ENCODE results near the gene PAX3.

PAX3 gene

DNA sequence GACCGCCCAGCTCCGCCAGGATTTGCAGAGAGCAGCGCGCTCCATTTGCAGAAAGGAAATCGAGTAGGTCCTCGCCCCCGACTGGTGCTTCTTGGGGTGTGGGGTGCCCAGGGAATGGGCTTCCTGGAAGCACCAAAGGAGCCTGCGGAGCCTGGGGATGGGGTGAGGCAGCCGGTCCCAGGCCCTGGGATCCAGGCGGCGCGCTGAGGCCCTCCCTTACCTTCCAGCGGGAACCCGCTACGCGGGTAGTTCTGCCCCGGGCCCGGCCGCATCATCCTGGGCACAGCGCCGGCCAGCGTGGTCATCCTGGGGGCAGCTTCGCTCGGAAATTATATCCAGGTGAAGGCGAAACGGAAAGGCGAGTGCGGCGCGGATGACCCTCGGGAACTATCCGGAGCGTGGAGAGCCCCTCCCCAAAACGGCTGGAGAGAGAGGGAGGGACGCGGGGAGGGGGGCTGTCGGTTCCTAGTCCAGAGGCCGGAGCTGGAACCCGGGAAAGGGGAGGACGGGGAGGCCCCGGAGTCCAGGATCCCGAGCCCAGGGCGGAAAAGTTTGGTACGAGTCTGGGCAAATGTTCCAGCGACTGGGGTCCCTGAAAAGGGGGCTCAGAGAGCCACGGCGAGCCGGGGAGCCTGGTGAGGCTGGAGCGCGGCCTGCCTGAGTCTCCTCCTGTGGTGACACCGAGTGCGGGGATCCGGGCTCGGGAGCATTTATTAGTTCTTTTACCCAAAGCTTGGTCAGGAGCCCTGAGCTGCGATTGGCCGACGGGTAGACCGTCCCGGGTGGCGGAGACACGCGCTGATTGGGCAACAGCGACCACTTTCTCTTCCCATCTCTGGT is at the start of gene PAX3:
TSS of gene PAX3 (minus strand) at position 688 of the 840 bp plus-strand sequence. CDS start at position 305, 383 bp downstream.
- H3K27ac Mint-ChIP-seq, result no peak within 1 kb of the TSS
- H3K4me3 Mint-ChIP-seq, result no peak within 1 kb of the TSS
- no peaks in the 10 kb centered on the region for H3K9me3 Mint-ChIP-seq (ENCODE audit: low read depth)
- peaks cover 42% of the 10 kb centered on the region for H3K4me1 Mint-ChIP-seq (ENCODE audit: low read depth)
- peaks cover 53% of the 10 kb centered on the region for H3K27me3 Mint-ChIP-seq
- no peaks in the 10 kb centered on the region for H3K36me3 Mint-ChIP-seq

DNA sequence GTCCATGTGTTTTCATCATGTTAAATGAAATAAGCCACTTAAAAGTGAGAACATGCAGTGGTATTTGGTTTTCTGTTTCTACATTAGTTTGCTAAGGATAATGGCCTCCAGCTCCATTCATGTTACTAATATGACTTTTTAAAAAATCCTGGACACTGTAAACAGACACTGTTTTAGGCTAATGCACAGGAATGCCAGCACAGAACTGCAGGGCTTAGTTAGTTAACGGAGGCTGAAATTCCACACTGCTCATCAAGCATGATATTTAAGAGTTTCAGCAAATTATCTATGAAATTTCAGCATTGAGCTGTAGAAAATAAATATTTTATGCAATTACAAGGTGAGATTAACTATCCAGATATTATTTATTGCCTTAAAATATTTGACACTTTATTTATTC is 42.5 kb upstream of the PAX3 start:
- Mint-ChIP-seq H3K4me3 (no peak overlapping the region), H3K4me1 (ENCODE audit: low read depth) (no peaks in the 10 kb centered on the region), H3K9me3 (ENCODE audit: low read depth) (no peaks in the 10 kb centered on the region), H3K27ac (no peak overlapping the region), H3K36me3 (no peaks in the 10 kb centered on the region), H3K27me3 (peaks cover 2% of the 10 kb centered on the region)

DNA sequence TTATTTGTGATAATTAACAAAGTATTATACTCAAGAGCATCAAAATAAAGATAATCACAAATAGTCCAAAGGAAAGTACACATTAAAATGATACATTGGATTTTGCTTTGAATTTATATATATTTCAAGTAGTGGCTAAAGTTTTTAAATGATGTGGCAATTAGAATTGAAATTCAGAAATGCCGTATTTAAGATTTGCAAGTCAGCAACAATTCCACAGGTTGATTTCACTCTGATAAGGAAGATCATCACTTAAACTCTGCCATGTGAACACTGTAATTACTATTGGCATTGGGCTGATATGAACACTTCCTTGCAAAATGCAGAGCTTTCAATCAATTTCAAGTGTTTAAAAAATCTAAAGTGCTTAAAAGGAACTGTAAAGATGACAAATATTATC is 39.6 kb upstream of the PAX3 start:
- Mint-ChIP-seq H3K27ac (no peak overlapping the region), H3K9me3 (ENCODE audit: low read depth) (peaks cover 15% of the 10 kb centered on the region), H3K4me3 (no peak overlapping the region), H3K36me3 (peaks cover 5% of the 10 kb centered on the region), H3K4me1 (ENCODE audit: low read depth) (no peaks in the 10 kb centered on the region), H3K27me3 (peaks cover 3% of the 10 kb centered on the region)

DNA sequence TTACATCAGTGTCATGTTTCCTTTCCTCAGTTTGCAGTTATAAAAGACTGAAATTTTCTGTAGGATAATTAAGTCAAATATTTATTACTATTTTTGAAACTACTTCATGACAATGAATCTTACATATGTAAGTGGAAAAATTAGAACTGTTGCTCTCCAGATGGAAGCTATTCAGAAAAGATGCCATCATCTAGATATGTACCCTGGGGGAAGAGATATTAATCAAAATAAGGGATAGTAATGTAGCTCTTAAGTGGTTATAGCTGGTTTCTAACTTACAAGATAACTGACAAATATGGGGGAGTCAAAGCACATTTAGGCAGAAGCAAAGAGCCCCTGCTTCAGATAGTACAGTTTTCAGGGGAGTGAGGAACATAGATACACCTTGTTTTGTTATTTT is 38.1 kb upstream of the PAX3 start:
- H3K4me1 Mint-ChIP-seq (ENCODE audit: low read depth), result no peaks in the 10 kb centered on the region
- peaks cover 15% of the 10 kb centered on the region for H3K9me3 Mint-ChIP-seq (ENCODE audit: low read depth)
- H3K27ac Mint-ChIP-seq, result no peak overlapping the region
- H3K27me3 Mint-ChIP-seq, result peaks cover 6% of the 10 kb centered on the region
- H3K4me3 Mint-ChIP-seq, result no peak overlapping the region
- peaks cover 5% of the 10 kb centered on the region for H3K36me3 Mint-ChIP-seq

DNA sequence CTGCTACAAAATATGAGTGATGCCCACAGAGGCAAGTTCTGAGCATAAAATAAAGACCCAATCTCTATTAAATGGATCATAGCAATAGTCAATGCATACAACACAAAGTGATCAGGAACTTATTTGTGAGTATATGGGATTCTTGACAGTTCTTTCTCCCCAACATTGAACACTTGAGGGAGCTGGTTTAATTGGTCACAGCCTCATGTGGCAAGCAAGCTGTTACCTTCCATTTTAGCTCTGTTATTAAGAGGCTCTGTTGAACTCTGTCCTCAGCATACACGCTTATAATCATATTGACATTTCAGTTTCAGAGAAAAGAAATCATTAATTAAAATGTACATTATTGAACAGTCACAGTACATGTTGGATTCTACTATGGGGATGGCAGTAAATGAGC is 37.6 kb upstream of the PAX3 start:
- Mint-ChIP-seq H3K9me3 (ENCODE audit: low read depth) (peaks cover 15% of the 10 kb centered on the region), H3K27me3 (peaks cover 6% of the 10 kb centered on the region), H3K36me3 (peaks cover 5% of the 10 kb centered on the region), H3K4me3 (no peak overlapping the region), H3K27ac (no peak overlapping the region), H3K4me1 (ENCODE audit: low read depth) (no peaks in the 10 kb centered on the region)

DNA sequence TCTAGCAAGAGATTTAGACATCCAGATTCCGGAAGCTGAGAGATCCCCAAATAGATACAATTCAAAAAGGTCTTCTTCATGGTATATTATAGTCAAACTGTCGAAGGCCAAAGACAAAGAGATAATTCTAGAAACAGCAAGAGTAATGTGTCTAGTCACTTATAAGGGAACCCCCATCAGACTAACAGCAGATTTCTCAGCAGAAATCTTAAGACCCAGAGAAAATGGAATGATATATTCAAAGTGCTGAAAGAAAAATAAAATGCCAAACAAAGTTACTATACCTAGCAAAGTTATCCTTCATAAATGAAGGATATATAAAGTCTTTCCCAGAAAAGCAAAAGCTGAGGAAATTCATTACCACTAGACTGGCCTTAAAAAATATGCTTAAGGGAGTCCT is 36.1 kb upstream of the PAX3 start:
- Mint-ChIP-seq H3K27ac (no peak overlapping the region), H3K27me3 (peaks cover 8% of the 10 kb centered on the region), H3K4me1 (ENCODE audit: low read depth) (no peaks in the 10 kb centered on the region), H3K9me3 (ENCODE audit: low read depth) (peaks cover 15% of the 10 kb centered on the region), H3K36me3 (peaks cover 5% of the 10 kb centered on the region), H3K4me3 (no peak overlapping the region)

DNA sequence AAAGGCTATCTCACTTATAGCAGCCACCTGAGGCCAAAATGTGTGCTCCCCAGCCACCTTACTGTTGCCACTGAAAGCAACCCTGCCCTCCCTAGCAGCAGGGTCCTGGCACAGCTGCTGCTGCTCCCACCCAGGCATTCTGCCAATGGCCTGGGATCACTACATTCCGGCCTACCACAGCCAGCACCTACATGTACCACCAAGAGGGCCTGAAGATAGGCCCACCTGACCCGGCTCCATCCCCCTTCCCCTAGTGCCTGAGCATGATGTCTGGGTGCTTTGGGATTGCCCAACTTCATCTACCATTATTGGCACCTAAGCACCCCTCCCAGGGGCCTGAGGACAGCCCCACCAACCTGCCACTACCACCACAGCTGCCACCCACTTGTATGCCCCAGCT is 34.6 kb upstream of the PAX3 start:
- Mint-ChIP-seq H3K27ac (no peak overlapping the region), H3K36me3 (peaks cover 5% of the 10 kb centered on the region), H3K27me3 (peaks cover 10% of the 10 kb centered on the region), H3K9me3 (ENCODE audit: low read depth) (peaks cover 15% of the 10 kb centered on the region), H3K4me3 (no peak overlapping the region), H3K4me1 (ENCODE audit: low read depth) (no peaks in the 10 kb centered on the region)

DNA sequence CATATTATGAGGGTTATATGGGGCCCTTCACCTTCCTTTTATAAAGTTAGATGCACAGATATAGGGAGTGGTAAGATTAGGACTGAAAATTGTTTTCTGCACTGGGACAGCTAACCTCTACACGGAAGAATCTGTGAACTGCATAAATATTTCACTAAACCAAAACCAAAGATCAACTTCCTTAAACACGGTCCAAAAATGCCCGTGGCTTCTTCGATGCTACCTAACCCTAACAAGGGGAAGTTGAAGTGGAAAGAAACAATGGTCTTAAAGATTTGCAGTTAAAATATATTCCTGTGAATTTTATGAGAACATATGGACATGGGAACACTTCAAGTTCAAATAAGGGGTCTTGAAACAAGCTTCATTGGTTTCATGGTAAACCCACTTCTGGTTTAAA is 33.3 kb upstream of the PAX3 start:
- Mint-ChIP-seq H3K4me1 (ENCODE audit: low read depth) (no peaks in the 10 kb centered on the region), H3K27me3 (peaks cover 9% of the 10 kb centered on the region), H3K4me3 (no peak overlapping the region), H3K27ac (no peak overlapping the region), H3K9me3 (ENCODE audit: low read depth) (peaks cover 15% of the 10 kb centered on the region), H3K36me3 (peaks cover 5% of the 10 kb centered on the region)

DNA sequence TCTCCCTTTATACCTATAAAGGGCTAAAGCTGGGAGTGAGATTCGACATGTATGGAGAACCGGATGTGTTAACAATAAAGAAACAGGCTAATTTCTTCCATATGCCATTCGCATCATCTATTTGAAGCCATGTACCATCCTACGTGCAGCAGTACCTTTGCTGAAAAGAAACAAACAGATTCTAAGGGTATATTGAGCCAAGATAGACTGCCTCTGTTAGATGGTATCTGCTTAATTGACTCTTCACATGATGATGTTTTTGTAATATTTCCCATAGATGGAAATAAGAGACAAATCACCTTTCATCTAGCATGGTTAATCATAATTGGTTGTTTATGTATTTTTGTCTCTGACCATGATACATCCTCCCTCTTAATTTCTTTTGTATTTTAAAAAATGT is 32.1 kb upstream of the PAX3 start:
- no peak overlapping the region for H3K27ac Mint-ChIP-seq
- H3K4me3 Mint-ChIP-seq, result no peak overlapping the region
- peaks cover 9% of the 10 kb centered on the region for H3K27me3 Mint-ChIP-seq
- H3K36me3 Mint-ChIP-seq, result peaks cover 5% of the 10 kb centered on the region
- peaks cover 15% of the 10 kb centered on the region for H3K9me3 Mint-ChIP-seq (ENCODE audit: low read depth)
- H3K4me1 Mint-ChIP-seq (ENCODE audit: low read depth), result no peaks in the 10 kb centered on the region

DNA sequence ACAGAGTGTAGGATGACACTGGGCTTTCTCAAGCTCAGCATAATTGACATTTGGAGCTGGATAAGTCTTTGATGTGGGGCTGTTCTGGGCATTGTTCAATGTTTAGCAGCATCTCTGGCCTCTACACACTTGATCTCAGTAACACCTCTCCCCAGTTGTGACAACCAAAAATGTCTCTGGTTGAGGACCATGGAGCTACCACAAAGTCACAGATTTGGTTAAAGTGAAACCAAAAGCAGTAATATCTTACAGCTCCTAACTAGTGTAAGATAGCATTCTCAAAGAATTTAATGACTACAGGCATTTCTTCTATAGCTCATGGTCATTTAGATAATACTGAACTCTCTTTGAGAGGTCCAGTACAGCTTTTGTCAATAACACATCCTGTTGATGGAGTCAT is 23.4 kb upstream of the PAX3 start:
- peaks cover 6% of the 10 kb centered on the region for H3K4me1 Mint-ChIP-seq (ENCODE audit: low read depth)
- H3K9me3 Mint-ChIP-seq (ENCODE audit: low read depth), result no peaks in the 10 kb centered on the region
- no peak overlapping the region for H3K4me3 Mint-ChIP-seq
- peaks cover 30% of the 10 kb centered on the region for H3K27me3 Mint-ChIP-seq
- H3K27ac Mint-ChIP-seq, result no peak overlapping the region
- H3K36me3 Mint-ChIP-seq, result peaks cover 2% of the 10 kb centered on the region

DNA sequence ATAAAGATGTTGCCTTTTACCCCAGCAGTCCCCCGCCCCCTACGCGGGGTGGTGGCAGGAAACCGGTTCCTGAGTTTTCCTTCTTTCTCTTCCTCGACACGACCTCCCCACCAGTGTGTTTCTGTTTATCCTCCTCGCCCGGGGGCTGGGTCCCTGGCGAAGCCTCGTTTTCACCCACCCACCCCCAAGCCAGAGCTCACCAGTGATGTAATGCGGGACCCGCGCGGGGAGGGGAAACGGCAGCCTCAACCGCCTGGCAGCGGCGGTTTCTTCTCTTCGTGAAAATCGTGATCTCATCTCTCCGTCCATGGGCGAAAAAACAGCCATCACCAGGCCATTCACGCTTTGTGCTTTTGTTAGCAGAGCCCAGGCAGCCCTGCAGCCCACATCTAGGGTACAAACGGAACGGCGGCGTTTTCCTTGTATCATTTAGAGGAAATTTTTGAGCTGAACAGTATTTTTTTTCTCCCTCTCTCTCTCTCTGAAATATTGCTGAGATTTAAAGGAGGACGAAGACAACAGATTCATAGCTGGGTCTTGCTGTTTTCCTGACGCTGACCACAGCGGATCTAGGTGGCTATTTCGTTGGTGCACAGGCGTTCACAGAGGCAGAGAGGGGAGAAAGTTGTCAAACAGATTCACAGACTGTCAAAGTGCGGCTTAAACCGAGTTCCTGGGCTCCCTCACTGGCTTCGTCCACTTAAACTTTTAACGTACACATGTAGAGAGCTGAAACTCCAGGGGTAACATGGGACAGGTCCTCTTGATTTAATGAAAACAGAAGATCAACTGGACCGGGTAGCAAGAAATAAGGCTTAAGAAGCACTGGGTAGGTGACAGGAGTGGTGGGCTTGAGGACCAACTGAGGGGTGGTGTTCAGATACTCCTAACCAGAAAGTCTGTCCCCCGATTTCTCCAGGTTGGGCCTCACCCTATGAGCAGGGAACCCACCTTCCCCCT is 21.9 kb upstream of the PAX3 start:
- Mint-ChIP-seq H3K4me3 (peak overlapping the region; percentile 81), H3K27me3 (peaks cover 42% of the 10 kb centered on the region)

DNA sequence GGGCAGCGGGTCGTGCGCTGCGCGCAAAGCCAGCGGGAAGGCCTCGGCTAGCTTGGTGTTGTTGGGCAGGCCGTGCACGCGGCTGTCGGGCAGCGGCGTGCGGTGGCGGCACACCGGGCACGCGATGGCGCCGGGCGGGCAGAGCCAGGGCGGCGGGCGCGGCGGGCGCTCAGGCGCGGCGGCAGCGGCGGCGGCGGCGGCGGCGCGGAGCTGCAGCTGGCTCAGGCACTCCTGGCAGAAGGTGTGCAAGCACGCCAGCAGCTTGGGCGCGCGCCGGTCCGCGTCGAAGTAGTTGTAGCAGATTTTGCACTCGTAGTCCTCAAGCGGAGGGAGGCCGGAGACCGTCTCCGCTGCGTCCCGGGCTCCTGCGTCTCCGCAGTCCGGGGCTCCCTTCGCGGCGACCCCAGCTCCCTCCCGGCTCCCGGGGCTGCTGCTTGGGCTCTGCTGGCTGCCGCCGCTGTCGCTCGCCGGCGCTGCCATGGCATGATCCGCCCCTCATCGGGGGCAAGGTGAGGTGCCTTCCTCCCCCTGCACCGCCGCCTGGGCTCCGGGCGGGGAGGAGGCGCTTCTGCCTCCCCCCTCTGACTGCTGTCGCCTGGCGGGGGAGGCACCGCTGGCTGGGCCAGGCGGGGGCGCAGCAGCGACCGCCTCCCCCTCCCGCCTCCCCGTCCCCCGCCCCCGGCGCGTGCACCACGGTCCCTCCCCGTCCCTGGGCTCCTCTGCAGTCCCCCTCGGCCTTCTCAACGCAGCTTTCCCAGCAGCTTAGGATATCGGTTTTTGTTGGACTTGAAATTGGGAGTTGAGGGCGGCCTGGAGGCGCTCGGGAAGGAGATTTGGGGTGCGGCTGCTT is 21.0 kb upstream of the PAX3 start:
- Mint-ChIP-seq H3K27me3 (peaks cover 50% of the 10 kb centered on the region), H3K4me1 (ENCODE audit: low read depth) (peaks cover 6% of the 10 kb centered on the region), H3K9me3 (ENCODE audit: low read depth) (no peaks in the 10 kb centered on the region), H3K36me3 (peaks cover 2% of the 10 kb centered on the region), H3K27ac (no peak overlapping the region), H3K4me3 (no peak overlapping the region)

More for the DNA sequence above, 21.9 kb upstream of the PAX3 start:
- Mint-ChIP-seq H3K9me3 (ENCODE audit: low read depth) (no peaks in the 10 kb centered on the region), H3K27ac (peak overlapping the region; percentile 54), H3K36me3 (peaks cover 2% of the 10 kb centered on the region), H3K4me1 (ENCODE audit: low read depth) (peaks cover 6% of the 10 kb centered on the region)

DNA sequence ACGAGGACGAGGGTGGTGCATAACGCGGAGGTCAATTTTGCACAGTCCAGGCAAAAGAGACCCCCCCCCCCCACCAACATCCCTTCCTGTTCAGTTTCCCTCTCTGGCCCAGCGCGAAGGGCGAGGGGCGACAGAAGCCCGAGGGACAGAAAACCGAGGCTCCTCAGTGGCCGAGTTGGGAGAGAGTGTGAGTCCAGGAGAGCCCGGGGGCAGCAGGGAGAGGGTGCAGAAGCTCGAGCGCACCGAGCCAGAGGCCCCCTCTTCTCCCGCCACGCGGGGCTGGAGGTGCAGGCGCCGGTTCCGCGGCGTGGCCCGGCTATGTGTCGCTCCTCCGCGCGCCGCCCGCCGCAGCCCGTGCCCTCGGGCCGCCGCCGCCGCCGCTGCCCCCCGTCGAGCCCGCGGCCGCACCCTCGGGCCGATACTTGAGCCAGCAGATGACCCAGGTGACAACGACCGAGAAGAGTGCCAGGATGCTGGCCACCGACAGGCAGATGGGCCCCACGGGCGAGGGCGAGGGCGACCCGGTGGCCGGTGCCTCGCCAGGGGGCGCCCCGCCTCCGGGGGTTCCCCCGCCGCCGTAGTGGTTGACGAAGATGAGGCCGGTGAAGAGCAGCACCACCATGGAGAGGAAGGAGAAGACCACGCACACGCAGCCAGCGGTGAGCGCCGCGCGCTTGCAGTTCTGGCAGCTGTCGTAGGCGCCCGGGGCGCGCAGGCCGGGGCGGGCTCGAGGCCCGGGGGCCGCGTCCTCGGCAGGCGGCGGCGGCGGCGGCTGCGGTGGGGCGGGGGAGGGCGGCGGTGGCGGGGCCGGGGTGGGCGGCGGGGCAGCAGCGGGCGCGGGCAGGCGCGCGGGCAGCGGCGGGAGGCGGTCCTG is 20.2 kb upstream of the PAX3 start:
- Mint-ChIP-seq H3K27me3 (peaks cover 52% of the 10 kb centered on the region), H3K9me3 (ENCODE audit: low read depth) (no peaks in the 10 kb centered on the region), H3K4me1 (ENCODE audit: low read depth) (peaks cover 6% of the 10 kb centered on the region), H3K36me3 (peaks cover 2% of the 10 kb centered on the region), H3K27ac (no peak overlapping the region), H3K4me3 (peak overlapping the region; percentile 82)

Measured in activated naive CD8-positive, alpha-beta T cell (primary cell).